Sigmoid colon (tissue), 7 donors: ENCODE measurements around the gene MYOD1. TPM values are rescaled to one million over a fixed set of nuclear protein-coding genes. Genes with fewer than 3 reads are reported as not detected.

Experiments
- DNase-seq: peaks from one replicate; pipeline ENCODE4 v3.0.0-alpha.2; 2019
- H3K27ac ChIP-seq, 4 donors: fragments of 200-600 bp; sonication (generic); one replicate each; pipeline ENCODE4 v1.5.1; 2016 to 2019; ENCODE audit warnings: mild to moderate bottlenecking in 1 of 4
- H3K27me3 ChIP-seq, 3 donors: fragments of 200-600 bp; sonication (generic); one replicate each; pipeline ENCODE4 v1.5.1; 2019; ENCODE audit warnings: mild to moderate bottlenecking in 1 of 3
- H3K36me3 ChIP-seq, 4 donors: fragments of 200-600 bp; sonication (generic); one replicate each; pipeline ENCODE4 v1.5.1; 2016 to 2019
- H3K4me1 ChIP-seq, 4 donors: fragments of 200-600 bp; sonication (generic); one replicate each; pipeline ENCODE4 v1.5.1; 2017 to 2019
- H3K4me3 ChIP-seq, 4 donors: fragments of 200-600 bp; sonication (generic); one replicate each; pipeline ENCODE4 v1.5.1; 2017 to 2019; ENCODE audit warnings: mild to moderate bottlenecking in 2 of 4, moderate library complexity in 1 of 4
- H3K9me3 ChIP-seq, 4 donors: fragments of 200-600 bp in 3 of 4; sonication (generic) in 3 of 4; one replicate each; pipeline versions ENCODE4 v1.5.1 to v1.6.1; 2013 to 2019
- EP300 ChIP-seq, 4 donors: sonication (generic); formaldehyde crosslinking; IDR thresholded peaks; one replicate each; pipeline ENCODE4 v1.6.1; 2017; ENCODE audit warnings: antibody characterized with exemption in 4 of 4
- POLR2A ChIP-seq, 2 donors: fragments of 450-650 bp; IDR thresholded peaks; one replicate each; pipeline ENCODE4 v1.6.1; 2016; ENCODE audit warnings: antibody characterized with exemption in 2 of 2, mild to moderate bottlenecking in 2 of 2, moderate library complexity in 2 of 2
- POLR2AphosphoS5 ChIP-seq, 4 donors: sonication (generic); formaldehyde crosslinking; IDR thresholded peaks; one replicate each; pipeline ENCODE4 v1.6.1; 2017; ENCODE audit warnings: antibody characterized with exemption in 4 of 4
- WGBS, 2 donors: extraction: QIAGEN DNeasy Blood & Tissue Kit; methylation state at CpG; one replicate each; pipeline ENCODE4 v1.1.7; 2013; 5-methylcytosine and 5-hydroxymethylcytosine counted together
- intact Hi-C: fragments of 100-400 bp; cut with DNase I; formaldehyde crosslinking; loops from one replicate; pipeline ENCODE4 v1.15.1; 2023
- polyA plus RNA-seq, 3 donors: library from polyadenylated mRNA; stranded (reverse); fragments of 200-250 nt; gene quantifications; one replicate each; pipeline ENCODE4 v1.2.3, GENCODE V29; 2013
- total RNA-seq, 4 donors: library from RNA; depleted of rRNA; stranded (reverse); fragments of >200 nt; gene quantifications; one replicate each; pipeline ENCODE4 v1.1.0, GENCODE V29; 2016
- TF ChIP-seq, protein P1 (sequence below), 4 experiments: fragments of 450-650 bp in 3 of 4; fragments of 200-600 bp in 1 of 4; IDR thresholded peaks; one replicate each; pipeline ENCODE4 v1.5.1; 2016 to 2019; ENCODE audit warnings: antibody characterized with exemption in 4 of 4, mild to moderate bottlenecking in 3 of 4, moderate library complexity in 2 of 4
- donor health status: healthy with polysubstance abuse.
- donor health status: Bipolar disorder and iron deficiency.
- donor health status: healthy.

The MYOD1 gene
- total and polyA plus RNA-seq, 7 donors = not detected

DNA sequence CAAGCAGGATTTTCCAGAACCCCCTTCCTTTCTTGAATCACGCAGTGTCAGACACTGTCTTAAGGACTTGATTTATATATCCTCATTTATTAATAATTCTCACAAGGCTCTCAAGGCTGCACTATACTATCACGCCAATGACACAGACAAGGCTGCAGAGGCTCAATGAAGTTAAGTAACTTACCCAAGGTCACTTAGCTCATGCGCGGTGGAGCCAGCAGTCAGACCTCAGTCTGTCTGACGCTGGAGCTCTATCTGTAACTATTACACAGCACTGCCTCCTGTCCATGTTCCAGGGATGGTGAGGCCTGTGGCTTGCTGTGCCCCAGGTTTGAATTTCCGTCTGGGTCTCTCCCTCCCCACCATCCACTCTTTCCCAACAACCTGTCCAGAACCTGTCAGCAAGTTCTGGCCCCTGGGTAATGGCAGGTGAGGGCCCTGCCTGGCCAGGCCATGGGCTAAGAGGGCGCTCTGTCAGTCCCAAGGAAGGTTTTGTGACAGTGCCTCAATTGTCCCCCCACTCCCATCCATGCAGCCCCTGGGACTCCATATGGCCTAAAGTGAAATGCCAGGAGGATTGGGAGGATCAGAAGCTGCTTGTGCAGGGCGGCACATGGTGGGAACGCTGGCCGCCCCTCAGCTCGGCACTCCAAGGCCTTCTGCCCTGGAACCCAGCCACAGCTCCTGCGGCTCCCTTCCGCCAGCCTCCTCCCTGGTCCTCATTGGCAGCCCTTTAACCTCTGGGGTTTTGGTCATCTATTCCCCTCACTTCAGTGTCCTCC is 23.8 kb downstream of the MYOD1 start:
- Histone ChIP-seq H3K9me3 (no peaks in the 10 kb centered on the region), H3K4me3 (no peak overlapping the region), H3K27ac (no peak overlapping the region), H3K4me1 (no peaks in the 10 kb centered on the region), H3K36me3 (no peaks in the 10 kb centered on the region), H3K27me3 (peaks cover 7 to 49% (median 32%) of the 10 kb centered on the region in 3 donors)
- DNase-seq = no peak
- intact Hi-C loops = no loop called here
- TF ChIP-seq, protein P1, sequence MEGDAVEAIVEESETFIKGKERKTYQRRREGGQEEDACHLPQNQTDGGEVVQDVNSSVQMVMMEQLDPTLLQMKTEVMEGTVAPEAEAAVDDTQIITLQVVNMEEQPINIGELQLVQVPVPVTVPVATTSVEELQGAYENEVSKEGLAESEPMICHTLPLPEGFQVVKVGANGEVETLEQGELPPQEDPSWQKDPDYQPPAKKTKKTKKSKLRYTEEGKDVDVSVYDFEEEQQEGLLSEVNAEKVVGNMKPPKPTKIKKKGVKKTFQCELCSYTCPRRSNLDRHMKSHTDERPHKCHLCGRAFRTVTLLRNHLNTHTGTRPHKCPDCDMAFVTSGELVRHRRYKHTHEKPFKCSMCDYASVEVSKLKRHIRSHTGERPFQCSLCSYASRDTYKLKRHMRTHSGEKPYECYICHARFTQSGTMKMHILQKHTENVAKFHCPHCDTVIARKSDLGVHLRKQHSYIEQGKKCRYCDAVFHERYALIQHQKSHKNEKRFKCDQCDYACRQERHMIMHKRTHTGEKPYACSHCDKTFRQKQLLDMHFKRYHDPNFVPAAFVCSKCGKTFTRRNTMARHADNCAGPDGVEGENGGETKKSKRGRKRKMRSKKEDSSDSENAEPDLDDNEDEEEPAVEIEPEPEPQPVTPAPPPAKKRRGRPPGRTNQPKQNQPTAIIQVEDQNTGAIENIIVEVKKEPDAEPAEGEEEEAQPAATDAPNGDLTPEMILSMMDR (IDR thresholded peaks at IDR 0.05) = no peak
- TF ChIP-seq POLR2A (IDR thresholded peaks at IDR 0.05) (no peak), POLR2AphosphoS5 (IDR thresholded peaks at IDR 0.05) (no peak)
- 83 to 91% methylated on average over 13 of the region's 13 CpGs for WGBS, 2 donors

DNA sequence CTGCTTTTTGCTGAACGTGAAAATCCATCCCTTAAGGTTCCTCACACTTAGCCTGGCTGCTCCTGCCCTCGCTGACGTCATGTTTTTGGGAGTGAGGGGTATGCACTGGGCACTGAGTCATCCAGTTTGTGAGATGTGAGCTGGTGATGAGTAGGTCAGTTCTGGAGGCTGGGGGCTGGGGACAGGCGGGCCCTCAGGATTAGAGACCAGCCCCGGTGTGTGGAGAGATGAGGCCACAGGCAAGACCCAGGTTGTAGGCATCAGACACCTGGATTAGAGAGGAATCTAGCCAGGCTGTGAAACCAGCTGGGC is 24.4 kb downstream of the MYOD1 start:
- Histone ChIP-seq H3K9me3 (no peaks in the 10 kb centered on the region), H3K27ac (no peak overlapping the region), H3K4me1 (no peaks in the 10 kb centered on the region), H3K27me3 (peaks cover 2 to 43% (median 27%) of the 10 kb centered on the region in 3 donors), H3K36me3 (no peaks in the 10 kb centered on the region), H3K4me3 (no peak overlapping the region)
- TF ChIP-seq EP300 (IDR thresholded peaks at IDR 0.05) (no peak), POLR2AphosphoS5 (IDR thresholded peaks at IDR 0.05) (no peak), POLR2A (IDR thresholded peaks at IDR 0.05) (no peak)
- TF ChIP-seq, protein P1 (IDR thresholded peaks at IDR 0.05) = no peak
- intact Hi-C loops = no loop called here
- DNase-seq = peak; percentile 28
- WGBS, 2 donors = 79 to 80% methylated on average over 5 of the region's 5 CpGs

DNA sequence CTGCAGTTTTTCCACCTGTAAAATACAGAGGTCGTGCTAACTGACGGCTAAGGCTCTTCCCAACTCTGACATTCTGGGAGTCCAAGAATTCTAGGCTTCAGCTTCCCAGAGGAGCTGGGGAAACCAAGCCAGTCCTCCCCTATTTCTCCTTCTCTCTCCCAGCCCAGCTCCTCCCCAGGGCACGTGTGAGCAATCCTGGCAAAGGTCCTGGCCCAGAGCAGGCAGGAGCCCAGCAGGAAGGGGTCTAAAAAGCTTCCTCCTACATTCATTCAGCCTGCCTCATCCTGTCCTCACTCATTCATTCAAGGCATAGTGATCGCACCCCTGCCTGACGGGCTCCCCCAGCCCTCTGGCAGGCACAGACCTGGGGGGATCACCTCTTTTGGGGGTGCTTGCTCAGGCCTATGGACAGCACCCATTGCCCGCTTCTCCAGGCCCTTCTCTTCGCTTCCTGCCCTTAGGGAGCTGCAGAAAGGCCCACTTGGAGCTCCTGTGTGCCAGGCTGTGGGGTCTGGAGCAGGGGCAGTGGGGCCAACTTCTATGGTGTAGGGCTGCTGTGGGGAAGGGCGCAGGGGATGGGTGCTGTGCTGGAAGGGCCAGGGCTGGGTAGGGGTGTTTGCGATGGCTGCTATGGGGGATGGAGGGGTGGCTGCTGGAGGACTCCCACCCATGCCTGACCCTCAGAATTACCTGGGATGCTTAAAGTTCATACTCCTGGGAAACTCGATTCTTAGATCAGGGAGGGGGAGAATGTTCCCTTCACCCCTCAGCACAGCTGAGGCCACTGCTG is 25.0 kb downstream of the MYOD1 start:
- WGBS, 2 donors = 73 to 74% methylated on average over 10 of the region's 10 CpGs
- peak; percentile 49 for DNase-seq
- Histone ChIP-seq H3K36me3 (no peaks in the 10 kb centered on the region), H3K4me1 (no peaks in the 10 kb centered on the region), H3K9me3 (no peaks in the 10 kb centered on the region), H3K4me3 (no peak overlapping the region), H3K27me3 (peaks cover 0 to 37% (median 22%) of the 10 kb centered on the region in 3 donors), H3K27ac (no peak overlapping the region)
- TF ChIP-seq EP300 (IDR thresholded peaks at IDR 0.05) (no peak), POLR2A (IDR thresholded peaks at IDR 0.05) (no peak), POLR2AphosphoS5 (IDR thresholded peaks at IDR 0.05) (no peak)
- TF ChIP-seq, protein P1 (IDR thresholded peaks at IDR 0.05) = no peak
- intact Hi-C loops = no loop called here

DNA sequence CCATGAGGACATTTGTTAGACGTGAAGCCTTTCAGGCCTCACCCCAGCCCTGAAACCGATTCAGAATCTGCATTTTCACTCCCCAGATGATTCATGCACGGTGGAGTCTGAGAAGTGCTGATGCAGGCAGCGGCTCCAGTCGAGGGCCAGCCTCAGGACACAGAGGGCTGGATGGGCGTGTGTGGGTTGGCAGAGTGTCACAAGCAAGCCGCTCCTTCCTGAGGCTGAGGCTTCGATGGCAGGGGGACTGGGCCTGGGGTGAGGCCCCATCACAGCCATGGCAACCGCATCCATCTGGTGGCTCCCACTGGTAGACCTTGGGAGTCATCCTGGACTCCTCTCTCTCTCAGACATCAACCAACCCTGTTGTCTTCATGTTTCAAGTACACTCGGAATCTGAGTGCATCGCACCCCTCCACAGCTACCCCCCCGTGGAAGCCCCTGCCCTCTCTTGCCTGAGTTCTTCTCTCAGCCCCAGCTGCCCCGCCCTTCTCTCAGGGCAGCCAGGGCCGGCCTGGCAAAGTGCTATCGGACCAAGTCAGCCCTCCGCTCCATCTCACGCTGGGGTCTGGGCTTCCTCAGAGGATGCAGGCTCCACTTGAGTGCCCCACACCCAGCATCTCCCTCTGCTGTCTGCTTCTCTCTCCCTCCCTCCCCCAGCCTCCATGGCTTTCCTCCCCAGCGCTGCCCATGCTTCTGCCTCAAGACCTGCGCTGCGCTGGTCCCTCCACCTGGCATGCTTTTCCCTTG is 25.8 kb downstream of the MYOD1 start:
- Histone ChIP-seq H3K27ac (no peak overlapping the region), H3K27me3 (peaks cover 0 to 29% (median 14%) of the 10 kb centered on the region in 3 donors), H3K36me3 (no peaks in the 10 kb centered on the region), H3K9me3 (no peaks in the 10 kb centered on the region), H3K4me1 (no peaks in the 10 kb centered on the region), H3K4me3 (no peak overlapping the region)
- WGBS, 2 donors = 75 to 83% methylated on average over 20 of the region's 20 CpGs
- TF ChIP-seq POLR2A (IDR thresholded peaks at IDR 0.05) (no peak), POLR2AphosphoS5 (IDR thresholded peaks at IDR 0.05) (no peak)
- TF ChIP-seq, protein P1 (IDR thresholded peaks at IDR 0.05) = no peak
- DNase-seq = peak; percentile 62
- intact Hi-C loops = no loop called here
